Left kidney (tissue), 2 donors: Measurements from ENCODE around the gene C9orf78. TPM values are rescaled to one million over a fixed set of nuclear protein-coding genes. Genes with fewer than 3 reads are reported as not detected.

Experiments
- DNase-seq: peaks from one replicate; pipeline ENCODE4 v3.0.0-alpha.2; 2013
- polyA plus RNA-seq: library from polyadenylated mRNA; unstranded; fragments of 120-200 nt; gene quantifications from one replicate; pipeline ENCODE4 v1.2.1, GENCODE V29; 2013; ENCODE audit not compliant: insufficient read length

The C9orf78 gene
- polyA plus RNA-seq, 1 donor = 79.5 TPM

DNA sequence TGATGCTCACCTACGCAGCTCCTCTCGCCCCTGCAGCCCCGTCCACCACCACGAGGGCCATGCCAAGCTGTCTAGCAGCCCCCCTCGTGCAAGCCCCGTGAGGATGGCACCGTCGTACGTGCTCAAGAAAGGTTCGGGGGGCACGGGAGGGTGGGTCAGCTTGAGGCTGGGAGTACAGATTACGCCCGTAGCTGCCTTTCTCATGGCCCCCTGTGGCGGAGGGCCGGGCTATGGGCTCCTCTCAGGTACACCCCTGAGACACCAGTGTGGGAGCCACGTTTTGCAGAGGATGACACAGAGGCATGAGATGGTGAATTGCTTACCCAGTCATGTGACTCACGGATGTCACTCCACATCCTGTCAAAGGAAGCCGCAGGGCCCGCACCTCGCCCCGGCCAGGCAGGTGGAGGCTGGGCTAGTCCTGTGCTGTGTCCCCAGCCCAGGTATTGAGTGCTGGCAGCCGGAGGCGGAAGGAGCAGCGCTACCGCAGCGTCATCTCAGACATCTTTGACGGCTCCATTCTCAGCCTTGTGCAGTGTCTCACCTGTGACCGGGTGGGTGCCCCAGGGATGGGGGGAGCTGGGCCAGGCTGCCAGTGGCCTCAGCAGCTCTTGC is 33.9 kb upstream of the C9orf78 start:
- no peak for DNase-seq

- DNase-seq = no peak
Measured at GRCh38 chr9:129868023-129868871, 33.2 kb upstream of the C9orf78 start.

GRCh38 chr9:129867136-129868022 is 32.3 kb upstream of the C9orf78 start:
- no peak for DNase-seq

GRCh38 chr9:129866394-129867135 is 31.5 kb upstream of the C9orf78 start:
- no peak for DNase-seq

GRCh38 chr9:129865668-129866320 is 30.7 kb upstream of the C9orf78 start:
- no peak for DNase-seq

DNA sequence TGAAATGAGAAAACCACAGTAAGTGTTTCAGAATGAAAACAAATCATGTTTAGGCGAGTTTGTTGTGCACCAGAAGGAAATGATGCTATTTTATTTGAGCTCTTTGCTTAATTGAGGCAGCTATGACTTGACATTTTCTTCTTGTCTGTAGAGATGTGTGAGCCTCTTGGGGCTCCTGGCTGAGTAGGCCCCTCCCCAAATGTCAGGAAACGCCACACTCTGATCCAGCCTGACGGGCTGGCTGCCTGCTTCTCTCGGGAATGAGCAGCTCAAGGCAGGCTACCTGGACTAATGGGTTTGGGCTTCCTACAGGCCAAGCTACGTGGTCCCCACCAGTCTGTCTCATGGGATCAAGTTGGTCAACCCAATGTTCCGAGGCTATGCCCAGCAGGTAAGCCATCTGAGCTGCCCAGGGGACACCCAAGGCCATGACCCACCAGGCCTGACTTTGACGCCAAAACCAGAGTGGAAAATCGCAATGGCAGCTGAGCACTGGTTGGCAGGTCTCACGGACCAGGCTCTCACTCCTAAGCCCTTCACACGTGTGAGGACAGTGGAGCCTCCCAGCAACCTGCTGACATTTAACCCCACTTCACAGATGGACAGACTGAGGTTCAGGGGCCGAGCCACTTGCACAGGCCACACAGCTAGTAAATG is 30.0 kb upstream of the C9orf78 start:
- DNase-seq = no peak

- no peak for DNase-seq
Measured at GRCh38 chr9:129863059-129863690, 28.1 kb upstream of the C9orf78 start.

DNA sequence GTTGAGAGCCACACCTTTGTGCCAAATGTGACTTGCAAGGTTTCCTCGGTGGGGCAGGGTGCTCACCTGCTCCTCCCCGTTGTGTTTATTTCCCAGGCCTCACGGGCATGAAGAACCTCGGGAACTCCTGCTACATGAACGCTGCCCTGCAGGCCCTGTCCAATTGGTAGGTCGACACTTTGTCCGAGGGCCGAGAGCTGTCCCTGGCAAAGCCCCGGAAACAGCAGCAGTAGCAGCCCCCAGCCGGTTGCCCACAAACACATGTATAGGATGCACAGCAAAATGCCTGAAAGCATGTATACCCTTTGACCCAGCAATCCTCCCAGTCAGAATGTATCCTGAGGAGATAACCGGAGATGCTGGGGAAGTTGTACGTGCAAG is 26.4 kb upstream of the C9orf78 start:
- no peak for DNase-seq

GRCh38 chr9:129860653-129861446 is 25.8 kb upstream of the C9orf78 start:
- DNase-seq = no peak

DNA sequence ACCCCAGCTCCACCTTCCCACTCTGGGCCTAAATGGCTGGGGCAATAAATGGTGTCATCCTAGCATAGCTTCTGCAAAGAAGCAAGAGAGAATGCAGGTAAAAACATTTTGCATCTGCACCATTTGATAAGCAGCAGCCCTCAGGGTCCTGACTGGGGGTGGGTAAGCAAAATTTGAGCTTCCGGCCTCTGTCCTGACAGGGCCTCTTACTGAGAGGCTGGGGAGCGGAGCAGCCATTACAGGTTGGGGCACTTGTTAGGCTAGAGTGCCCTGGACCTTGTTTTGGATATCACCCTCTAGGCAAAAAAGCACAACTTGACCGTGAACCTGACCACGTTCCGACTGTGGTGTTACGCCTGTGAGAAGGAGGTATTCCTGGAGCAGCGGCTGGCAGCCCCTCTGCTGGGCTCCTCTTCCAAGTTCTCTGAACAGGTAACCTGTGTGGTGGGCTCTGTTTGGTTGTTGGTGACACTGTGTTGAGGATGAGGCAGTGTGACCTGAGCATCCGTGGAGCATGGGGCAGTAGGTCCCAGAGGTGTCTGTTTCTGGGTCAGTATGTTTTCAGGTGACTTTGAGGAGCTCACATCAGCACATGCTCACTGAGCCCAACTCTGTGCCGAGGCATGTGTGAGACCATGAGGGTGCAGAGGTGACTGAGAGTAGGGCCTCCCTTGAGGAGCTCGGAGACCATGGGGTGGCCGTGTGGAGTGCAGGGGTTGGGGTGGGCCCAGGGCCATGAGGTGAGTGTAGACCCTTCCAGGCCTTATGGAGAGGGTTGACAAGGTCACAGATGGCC is 23.3 kb upstream of the C9orf78 start:
- no peak for DNase-seq

DNA sequence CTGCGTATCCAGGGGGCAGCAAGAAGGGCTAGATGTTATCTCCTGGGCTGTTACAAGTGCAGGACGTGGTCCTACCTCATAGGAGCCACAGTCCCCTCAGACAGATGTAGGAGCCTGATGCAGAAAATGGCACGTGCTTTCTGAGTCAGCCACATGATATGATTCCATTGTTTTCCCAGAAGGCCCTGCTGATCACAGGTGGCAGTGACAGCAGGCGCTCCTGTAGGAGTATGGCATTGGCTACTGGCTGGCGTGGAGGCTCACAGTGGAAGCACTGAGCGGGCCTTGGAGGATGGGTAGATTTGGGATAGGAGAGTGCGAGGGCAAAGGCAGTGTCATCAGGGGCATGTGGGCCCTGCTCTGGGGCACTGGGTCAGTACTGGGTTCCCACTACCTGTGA is 22.1 kb upstream of the C9orf78 start:
- DNase-seq = no peak

- no peak for DNase-seq
Measured at GRCh38 chr9:129854588-129855110, 19.6 kb upstream of the C9orf78 start.

GRCh38 chr9:129853614-129854013 is 18.5 kb upstream of the C9orf78 start:
- no peak for DNase-seq

GRCh38 chr9:129852579-129852978 is 17.5 kb upstream of the C9orf78 start:
- no peak for DNase-seq

- DNase-seq = no peak
Measured at GRCh38 chr9:129851821-129852220, 16.7 kb upstream of the C9orf78 start.

DNA sequence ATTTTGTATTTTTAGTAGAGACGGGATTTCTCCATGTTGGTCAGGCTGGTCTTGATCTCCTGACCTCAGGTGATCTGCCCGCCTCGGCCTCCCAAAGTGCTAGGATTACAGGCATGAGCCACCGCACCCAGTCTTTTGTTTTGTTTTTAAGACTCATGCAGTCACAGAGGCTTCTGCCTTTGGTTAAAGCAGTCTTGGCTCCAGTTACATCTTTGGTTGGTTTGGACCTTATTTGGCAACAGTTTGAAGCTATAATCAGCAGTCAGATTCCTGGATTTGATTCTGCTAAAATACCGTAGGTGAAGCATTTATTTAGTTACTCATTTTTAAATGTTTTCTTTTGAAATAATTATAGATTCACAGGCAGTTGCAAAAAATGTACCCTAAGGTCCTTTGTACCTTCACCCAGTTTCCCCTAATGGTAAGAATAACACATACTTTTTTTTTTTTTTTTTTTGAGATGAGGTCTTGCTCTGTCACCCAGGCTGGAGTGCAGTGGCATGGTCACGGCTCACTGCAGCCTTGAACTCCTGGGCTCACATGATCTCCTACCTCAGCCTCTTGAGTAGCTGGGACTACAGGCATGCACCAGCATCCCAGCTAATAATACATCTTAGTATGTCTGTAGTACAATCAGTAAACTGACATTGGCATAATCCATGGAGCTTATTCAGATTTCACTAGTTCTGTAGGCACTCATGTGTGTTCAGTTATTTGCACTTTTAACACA is 15.9 kb upstream of the C9orf78 start:
- DNase-seq = no peak

DNA sequence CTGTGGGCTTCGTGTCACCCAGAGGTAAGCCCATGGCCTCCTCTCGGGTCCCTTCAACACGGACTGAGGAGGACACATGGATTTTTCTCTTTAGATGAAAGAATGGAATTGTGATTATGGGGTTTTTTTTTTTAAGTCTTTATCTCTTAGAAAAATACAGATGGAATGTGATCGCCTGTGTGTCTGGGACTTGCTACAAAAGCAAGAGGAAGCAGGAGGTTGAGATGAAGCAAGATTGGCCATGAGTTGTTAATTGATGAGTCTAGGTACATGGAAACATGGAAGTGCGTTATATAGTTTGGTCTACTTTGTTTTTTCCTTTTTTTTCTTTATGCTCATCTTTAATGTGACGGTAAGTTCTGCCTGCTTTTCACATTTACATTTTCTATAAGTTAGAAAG is 14.8 kb upstream of the C9orf78 start:
- DNase-seq = no peak
